C4-2B (cell line): ENCODE data around the gene MAP6.

ENCODE experiments used
- H3K27ac ChIP-seq: fragments of 450-650 bp; 2 replicates; pipeline ENCODE4 v1.5.1; 2017
- CTCF ChIP-seq: fragments of 450-650 bp; conservative IDR thresholded peaks from 2 replicates; pipeline ENCODE4 v1.5.1; 2017; ENCODE audit warnings: mild to moderate bottlenecking
- ZFX ChIP-seq: fragments of 450-650 bp; IDR thresholded peaks from 2 replicates; pipeline ENCODE4 v1.6.1; 2017

Gene MAP6

GRCh38 chr11:75554258-75555022 is 114.4 kb downstream of the MAP6 start:
- H3K27ac ChIP-seq = no peak overlapping the region
- no peak for TF ChIP-seq CTCF
- TF ChIP-seq ZFX = no peak

GRCh38 chr11:75553889-75554257 is 115.0 kb downstream of the MAP6 start:
- TF ChIP-seq CTCF (no peak), ZFX (no peak)
- no peak overlapping the region for H3K27ac ChIP-seq

GRCh38 chr11:75553182-75553581 is 115.7 kb downstream of the MAP6 start:
- no peak overlapping the region for H3K27ac ChIP-seq
- TF ChIP-seq ZFX (no peak), CTCF (no peak)

- H3K27ac ChIP-seq = no peak overlapping the region
- TF ChIP-seq CTCF (no peak), ZFX (no peak)
Measured at GRCh38 chr11:75549370-75549958, 119.4 kb downstream of the MAP6 start.

- TF ChIP-seq ZFX = no peak
- no peak overlapping the region for H3K27ac ChIP-seq
Measured at GRCh38 chr11:75548595-75549272, 120.1 kb downstream of the MAP6 start.

GRCh38 chr11:75547617-75548058 is 121.2 kb downstream of the MAP6 start:
- no peak overlapping the region for H3K27ac ChIP-seq
- no peak for TF ChIP-seq ZFX
- TF ChIP-seq CTCF = peak; percentile 92

- TF ChIP-seq CTCF (no peak), ZFX (no peak)
- H3K27ac ChIP-seq = no peak overlapping the region
Measured at GRCh38 chr11:75547177-75547576, 121.7 kb downstream of the MAP6 start.
